ENCODE data around the gene SLC25A29.

DNA sequence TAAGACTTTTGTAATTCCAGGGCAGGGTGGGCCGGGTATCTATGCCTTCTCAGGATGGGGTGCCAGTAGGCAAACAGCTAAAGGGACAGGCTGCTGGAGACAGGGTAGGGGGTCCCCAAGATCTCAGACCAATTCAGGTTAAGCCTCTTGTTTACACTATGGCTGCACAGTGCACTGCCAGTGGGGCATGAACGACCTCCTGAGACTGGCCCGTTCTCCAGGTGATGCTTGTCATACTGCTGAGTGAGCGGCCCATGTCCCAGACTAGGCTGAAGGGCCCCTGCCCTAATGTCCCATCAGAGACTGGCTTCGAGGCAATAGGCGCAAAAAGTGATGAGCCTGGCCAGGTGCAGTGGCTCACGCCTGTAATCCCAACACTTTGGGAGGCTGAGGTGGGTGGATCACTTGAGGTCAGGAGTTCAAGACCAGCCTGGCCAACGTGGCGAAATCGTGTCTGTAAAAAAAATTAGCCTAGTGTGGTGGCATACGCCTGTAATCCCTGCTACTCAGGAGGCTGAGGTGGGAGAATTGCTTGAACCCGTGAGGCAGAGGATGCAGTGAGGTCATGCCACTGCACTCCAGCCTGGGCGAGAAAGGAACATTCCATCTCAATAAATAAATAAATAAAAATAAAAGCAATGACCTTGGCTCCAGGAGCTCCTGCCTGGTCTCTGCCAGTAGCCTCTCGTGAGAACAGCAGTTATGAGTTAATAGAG, 12.6 kb downstream of the SLC25A29 start:
- TF ChIP-seq POLR2AphosphoS5 (IDR thresholded peaks at IDR 0.05; ENCODE audit: insufficient read depth in 1 of 2, low read depth in 1 of 2) (no peak), POLR2A (IDR thresholded peaks at IDR 0.05) (no peak)
